ENCODE results near the gene SAMD4A.

Gene SAMD4A

DNA sequence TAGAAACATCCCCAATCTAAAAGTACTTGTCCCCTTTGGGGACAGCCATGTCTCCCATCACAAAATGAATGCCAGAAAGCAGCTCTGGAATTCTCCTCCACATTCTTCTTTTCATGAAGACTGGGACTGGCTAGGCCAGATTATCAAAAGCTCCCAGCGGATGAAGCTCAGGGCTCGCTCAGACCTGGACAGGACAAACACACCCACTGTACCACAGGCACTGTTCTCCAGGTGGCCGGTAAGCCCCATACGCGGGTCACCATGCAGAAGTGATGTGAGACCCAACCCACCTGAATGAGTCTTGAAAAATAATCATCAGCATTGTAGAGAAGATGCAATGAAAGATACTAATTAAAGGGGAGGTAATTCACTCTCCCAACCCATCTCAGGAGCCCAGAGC lies 250.6 kb downstream of the SAMD4A start:
- no peak for DNase-seq (ENCODE audit: extremely low read depth, low read depth)

DNA sequence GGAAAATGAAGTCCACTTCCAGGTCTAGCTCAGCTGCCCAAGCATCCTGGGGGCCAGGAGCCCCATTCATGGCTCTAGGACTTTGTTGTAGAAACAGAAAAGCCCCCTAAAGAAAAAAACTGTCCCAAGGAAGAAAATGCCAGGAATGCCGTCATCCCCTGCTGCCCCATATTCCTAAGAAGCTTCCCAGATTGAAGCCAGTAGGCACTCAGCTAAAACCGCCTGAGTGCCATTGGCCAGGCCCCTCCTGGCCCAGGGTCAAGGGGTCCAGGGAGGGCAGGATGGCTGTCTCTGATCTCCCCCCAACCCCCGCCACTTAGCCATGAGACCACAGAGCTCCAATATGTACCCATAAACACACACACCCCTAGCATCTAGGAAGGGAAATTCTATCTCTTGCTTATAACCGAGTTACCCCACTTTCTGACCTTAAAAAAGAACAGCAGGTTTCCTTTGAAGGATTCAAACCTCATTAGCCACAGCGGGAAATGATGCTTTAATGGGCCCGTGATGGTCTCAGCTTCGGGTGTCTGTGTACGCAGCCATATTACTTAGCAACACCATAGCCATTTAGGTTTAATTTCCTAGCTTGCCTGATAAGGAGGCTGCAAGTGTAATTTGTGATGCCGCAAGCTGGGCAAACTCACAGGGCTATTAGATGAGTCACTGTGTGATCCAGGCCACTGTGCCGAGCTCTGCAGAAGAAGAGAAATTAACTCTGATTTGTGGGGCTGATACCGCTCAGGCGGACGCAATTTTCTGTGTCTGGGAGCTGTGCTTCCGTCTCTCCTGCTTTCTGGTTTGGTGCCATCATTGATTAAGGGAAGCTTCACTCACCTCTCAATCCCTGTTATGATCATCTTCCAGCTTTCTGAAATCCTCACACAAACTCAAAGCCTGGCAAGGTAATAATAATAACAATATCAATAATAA lies 251.5 kb downstream of the SAMD4A start:
- peak; percentile 59 for DNase-seq (ENCODE audit: extremely low read depth, low read depth)
- TF ChIP-seq, protein P1, sequence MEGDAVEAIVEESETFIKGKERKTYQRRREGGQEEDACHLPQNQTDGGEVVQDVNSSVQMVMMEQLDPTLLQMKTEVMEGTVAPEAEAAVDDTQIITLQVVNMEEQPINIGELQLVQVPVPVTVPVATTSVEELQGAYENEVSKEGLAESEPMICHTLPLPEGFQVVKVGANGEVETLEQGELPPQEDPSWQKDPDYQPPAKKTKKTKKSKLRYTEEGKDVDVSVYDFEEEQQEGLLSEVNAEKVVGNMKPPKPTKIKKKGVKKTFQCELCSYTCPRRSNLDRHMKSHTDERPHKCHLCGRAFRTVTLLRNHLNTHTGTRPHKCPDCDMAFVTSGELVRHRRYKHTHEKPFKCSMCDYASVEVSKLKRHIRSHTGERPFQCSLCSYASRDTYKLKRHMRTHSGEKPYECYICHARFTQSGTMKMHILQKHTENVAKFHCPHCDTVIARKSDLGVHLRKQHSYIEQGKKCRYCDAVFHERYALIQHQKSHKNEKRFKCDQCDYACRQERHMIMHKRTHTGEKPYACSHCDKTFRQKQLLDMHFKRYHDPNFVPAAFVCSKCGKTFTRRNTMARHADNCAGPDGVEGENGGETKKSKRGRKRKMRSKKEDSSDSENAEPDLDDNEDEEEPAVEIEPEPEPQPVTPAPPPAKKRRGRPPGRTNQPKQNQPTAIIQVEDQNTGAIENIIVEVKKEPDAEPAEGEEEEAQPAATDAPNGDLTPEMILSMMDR (IDR thresholded peaks at IDR 0.05; ENCODE audit: low read depth, low read length): no peak

More for the DNA sequence above, 250.6 kb downstream of the SAMD4A start:
- TF ChIP-seq, protein P1 (IDR thresholded peaks at IDR 0.05; ENCODE audit: low read depth, low read length): no peak

DNA sequence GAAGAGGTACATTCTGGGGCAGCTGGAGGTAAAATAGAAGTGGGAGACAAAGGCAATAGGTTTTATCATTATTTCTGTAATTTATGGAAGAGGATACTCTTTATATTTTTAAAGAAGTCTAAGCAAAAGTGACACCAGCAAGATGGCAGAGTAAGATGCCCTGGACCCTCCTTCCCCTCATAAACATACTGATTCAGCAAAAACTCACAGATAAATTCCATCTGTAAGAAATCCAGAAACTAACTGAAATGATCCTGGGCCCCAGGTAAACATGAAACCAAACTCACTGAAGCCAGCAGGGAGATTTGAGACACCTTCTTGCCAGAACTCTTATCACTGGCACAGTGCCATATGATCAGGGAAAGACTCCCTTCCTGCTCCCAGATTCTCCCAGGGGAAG lies 255.8 kb downstream of the SAMD4A start:
- no peak for DNase-seq (ENCODE audit: extremely low read depth, low read depth)
- TF ChIP-seq, protein P1 (IDR thresholded peaks at IDR 0.05; ENCODE audit: low read depth, low read length): no peak

DNA sequence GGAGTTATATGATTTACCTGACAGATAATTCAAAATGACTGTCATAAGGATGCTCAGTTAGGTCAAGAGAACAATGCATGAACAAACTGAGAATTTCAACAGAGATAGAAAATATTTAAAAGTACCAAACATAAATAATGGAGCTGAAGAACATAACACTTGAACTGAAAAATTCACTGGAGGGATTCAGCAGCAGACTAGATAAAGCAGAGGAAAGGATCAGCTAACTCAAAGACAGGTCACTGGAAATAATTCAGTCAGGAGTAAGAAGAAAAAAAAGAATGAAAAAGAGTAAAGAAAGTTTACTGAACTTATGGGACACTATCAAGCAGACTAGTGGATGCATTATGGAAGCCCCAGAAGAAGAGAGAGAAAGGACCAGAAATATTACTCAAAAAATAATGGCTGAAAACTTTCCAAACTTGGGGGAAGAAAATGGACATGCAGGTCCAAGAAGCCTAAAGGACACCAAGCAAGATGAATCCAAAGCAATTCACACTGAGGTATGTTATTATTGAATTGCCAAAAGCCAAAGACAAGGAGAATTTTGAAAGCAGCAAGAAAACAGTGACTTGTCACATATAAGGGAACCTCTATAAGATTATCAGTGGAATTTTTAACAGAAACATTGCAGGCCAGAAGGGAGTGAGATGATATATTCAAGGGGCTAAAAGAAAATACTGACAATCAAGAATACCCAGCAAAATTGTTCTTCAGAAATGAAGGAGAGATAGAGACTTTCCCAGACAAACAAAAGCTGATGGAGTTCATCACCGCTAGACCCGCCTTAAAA lies 257.0 kb downstream of the SAMD4A start:
- DNase-seq (ENCODE audit: extremely low read depth, low read depth): no peak
- TF ChIP-seq, protein P1 (IDR thresholded peaks at IDR 0.05; ENCODE audit: low read depth, low read length): no peak

DNA sequence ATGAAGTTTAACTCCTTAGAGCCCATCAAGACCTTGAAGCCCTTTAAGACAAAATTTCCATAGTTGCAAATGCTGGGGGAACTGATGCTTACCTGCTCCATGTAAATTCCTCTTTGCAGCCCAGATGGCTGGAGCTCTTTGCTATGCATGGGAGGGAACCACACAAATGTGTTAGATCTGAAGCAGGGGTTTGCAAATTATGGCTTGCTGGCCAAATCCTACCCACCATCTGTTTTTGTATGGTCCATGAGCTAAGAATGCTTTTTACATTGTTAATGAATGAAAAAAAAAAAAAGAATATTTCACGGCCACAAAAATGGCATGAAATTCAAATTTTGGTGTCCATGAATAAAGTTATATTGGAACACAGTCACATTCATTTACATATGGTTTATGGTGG lies 261.1 kb downstream of the SAMD4A start:
- TF ChIP-seq, protein P1 (IDR thresholded peaks at IDR 0.05; ENCODE audit: low read depth, low read length): no peak

DNA sequence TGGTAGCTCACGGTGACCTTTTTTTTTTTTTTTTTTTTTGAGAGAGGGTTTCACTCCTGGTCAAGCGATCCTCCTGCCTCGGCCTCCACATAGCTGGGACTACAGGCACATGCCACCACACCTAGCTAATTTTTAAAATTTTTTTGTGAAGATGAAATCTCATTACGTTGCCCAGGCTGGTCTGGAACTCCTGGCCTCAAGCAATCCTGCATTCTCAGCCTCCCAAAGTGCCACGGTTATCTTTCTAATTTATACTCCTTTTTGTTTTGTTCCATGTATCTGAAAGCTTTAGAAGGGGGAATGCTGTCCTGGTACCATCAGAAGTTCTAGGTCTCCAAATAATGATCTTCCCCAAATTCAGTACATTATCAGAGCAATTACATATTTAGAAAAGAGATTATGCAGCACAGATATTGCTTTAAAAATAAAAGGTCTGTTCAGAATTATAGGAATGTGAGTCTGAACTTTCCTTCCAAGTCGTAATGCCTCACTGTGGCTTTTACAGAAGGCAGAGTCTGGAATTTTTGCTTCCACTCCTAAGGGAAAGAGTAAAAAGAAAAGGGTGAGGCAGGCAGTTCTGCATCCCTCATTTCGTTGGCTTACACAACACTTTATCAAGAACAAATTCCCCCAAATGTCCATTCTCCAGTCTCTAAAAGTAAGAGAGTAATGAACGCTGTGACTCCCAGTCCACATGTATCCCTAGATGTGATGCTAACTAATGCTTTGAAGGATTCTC lies 262.7 kb downstream of the SAMD4A start:
- TF ChIP-seq, protein P1 (IDR thresholded peaks at IDR 0.05; ENCODE audit: low read depth, low read length): no peak
- no peak for DNase-seq (ENCODE audit: extremely low read depth, low read depth)

More for the DNA sequence above, 261.1 kb downstream of the SAMD4A start:
- no peak for DNase-seq (ENCODE audit: extremely low read depth, low read depth)
